GM19351 (cell line): ENCODE measurements around the gene CEP20.

Source experiments
- ATAC-seq: cut with Tn5 transposase; IDR thresholded peaks from one replicate; pipeline ENCODE4 v1.9.1; 2021; ENCODE audit warnings: mild to moderate bottlenecking, moderate library complexity; ENCODE audit not compliant: unreplicated experiment

The CEP20 gene

DNA sequence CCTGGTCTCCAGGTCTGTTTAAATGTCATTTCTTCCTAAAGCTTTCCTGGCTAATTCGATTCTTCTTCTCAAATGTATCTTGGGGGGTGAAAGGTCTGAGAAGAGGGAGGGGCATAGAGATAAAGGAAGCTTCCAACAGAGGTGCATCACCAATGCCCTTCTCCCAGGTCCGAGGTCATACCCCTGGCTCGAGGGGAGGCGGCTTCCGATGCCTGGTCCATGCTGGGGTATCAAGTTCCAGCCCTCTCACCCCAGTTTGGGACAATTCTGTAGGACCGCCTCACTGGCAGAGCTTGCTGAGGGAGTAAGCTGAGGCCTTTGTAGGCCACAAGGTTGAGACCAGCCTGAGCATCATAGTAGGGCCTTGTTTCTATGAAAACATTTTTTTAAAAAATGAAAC is 10.3 kb upstream of the CEP20 start:
- ATAC-seq = no peak

DNA sequence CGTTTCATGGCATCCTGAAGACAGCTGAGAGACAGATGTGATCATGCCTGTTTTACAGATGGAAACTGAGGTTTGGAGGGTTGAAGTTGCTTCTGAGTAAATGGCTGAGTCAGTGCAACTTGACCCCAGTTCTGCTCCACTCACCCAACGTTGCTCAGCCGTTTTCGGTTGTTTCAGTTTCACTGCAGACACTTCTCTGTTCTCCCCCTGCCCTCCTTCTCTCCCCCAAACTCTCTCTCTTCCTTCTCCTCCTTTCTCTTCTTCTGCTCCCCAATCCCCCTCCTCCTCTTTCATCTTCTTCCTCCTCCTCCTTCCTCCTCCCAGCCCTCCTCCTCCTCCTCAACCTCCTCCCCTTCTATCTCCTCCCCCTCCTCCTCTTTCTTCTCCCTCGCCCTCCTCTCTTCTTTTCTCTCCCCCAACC is 9.4 kb upstream of the CEP20 start:
- ATAC-seq = peak; percentile 63

DNA sequence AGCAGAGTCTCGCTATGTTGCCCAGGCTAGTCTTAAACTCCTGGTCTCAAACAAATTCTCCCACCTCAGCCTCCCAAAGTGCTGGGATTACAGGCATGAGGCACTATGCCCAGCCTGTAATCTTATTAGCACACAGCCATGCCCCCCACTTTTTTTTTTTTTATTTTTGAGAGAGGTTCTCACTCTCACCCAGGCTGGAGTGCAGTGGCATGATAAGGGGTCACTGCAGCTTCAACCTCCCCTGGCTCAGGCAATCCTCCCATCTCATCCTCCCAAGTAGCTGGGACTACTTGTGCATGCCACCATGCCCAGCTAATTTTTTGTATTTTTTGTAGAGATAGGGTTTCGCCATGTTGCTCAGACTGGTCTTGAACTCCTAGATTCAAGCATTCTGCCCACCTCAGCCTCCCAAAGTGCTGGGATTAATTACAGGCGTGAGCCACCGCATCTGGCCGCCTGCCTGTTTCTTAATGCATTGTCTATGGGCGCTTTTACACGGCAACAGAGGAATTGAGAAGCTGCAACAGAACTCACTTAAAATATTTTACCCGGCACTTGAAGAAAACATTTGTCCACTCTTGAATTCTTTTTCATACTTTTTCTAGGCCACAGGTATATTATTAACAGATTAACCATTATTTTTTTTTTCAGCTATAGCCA is 8.8 kb upstream of the CEP20 start:
- ATAC-seq = no peak

DNA sequence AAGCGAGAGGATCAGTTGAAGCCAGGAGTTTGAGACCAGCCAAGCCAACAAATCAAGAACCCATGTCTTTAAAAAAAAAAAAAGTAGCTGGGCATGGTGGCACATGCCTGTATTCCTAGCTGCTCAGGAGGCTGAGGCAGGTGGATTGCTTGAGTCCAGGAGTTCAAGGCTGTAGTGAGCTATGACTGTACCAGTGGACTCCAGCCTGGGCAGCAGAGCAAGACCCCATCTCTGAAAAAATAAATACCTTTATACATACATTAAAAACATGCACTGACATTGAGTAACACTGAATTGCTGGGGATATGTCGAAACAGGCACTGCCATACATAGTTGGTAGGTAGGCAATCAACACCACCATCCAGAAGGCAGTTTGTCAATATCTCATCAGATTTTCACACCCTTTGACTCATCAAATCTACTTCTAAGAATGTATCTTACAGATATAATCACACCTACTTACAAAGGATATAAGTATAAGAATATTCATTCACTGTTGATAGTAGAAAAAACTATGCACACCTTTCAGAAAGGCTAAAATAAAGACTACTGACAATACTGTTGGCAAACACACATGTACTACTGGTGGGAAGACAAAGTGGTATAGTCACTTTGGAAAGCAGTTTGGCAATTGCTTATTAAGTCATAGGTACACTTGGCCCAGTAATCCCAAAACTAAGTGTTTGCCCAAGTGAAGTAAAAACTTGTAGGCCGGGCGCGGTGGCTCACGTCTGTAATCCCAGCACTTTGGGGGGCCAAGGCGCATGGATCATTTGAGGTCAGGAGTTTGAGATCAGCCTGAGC is 6.4 kb upstream of the CEP20 start:
- ATAC-seq = no peak

DNA sequence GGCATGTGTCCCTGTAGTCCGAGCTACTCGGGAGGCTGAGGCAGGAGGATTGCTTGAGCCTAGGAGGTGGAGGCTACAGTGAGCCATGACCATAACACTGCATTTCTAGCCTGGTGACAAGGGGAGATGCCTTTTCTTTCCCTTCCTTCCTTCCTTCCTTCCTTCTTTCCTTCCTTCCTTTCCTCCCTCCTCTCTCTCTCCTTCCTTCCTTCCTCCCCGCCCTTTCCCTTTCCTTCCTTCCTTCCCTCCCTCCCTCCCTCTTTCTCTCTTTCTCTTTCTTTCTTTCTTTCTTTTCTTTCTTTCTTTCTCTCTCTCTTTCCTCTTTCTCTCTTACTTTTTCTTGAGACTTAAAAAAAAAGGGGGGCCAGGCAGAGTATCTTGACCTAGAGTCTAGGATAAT is 3.1 kb upstream of the CEP20 start:
- no peak for ATAC-seq

DNA sequence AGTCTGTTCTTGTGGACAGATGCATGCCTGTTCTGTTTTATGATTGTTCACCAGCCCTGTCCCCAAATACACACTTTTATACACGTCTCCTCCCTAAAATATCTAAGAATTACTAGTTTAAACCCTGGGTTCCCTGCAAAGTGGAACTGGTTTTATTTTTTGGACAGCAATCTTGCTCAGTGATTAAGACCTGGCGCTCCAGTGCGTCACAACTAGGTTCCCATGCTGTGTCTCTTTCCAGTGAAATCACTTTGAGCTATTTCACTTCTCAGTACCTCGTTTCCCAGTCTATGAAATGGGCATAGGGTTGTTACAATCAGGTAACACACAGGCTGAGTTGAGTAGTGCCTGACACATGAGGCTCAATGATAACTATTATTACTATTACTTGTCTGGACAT is 1.1 kb downstream of the CEP20 start:
- no peak for ATAC-seq

DNA sequence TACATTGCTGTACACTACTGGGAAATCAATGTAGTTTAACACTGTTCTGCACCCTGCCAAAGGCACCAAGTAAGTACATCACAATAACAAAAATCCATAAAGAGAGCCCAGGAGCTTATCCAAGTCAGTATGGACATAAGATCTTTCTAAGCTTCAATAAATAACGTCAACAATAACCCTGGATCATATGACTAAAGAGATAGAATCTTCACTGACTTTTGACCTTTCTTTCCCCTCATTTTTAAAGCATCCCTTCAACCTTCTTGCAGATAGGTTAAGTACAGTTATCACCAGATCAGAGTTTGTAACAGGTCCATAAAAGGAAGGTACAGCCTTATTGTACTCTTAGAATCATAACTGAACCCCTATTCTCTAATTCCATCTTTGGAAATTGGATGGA is 2.3 kb downstream of the CEP20 start:
- ATAC-seq = no peak

DNA sequence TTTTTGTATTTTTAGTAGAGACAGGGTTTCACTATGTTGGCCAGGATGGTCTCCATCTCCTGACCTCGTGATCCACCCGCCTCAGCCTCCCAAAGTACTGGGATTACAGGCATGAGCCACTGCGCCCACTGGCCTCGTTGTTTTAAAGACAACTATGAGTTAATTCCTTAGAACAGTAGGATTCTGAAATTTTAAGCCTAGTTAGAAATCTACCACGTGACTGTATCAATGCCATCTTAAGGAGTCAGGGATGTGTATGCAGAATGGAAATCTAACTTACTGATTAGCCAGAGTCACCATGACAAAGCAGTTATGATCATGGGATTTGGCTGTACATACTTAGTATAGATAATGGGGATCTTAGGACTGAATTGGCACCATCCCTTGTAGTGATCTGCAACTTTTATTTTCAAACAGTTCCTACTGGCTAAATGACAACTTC is 2.8 kb downstream of the CEP20 start:
- ATAC-seq = no peak

DNA sequence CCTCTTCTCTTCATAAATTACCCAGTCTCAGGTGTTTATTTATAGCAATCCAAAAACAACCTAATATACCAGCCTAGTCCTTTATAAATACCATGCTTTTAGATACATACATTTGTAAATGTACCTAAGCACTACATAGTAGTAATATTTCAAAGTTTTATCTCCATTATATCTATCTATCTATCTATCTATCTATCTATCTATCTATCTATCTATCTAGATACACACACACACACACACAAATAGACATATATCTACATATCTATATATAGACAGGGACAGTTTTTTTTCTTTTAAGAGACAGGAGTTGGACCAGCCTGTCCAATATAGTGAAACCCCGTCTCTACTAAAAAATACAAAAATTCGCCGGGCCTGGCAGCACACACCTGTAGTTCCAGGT is 5.8 kb downstream of the CEP20 start:
- ATAC-seq = no peak

DNA sequence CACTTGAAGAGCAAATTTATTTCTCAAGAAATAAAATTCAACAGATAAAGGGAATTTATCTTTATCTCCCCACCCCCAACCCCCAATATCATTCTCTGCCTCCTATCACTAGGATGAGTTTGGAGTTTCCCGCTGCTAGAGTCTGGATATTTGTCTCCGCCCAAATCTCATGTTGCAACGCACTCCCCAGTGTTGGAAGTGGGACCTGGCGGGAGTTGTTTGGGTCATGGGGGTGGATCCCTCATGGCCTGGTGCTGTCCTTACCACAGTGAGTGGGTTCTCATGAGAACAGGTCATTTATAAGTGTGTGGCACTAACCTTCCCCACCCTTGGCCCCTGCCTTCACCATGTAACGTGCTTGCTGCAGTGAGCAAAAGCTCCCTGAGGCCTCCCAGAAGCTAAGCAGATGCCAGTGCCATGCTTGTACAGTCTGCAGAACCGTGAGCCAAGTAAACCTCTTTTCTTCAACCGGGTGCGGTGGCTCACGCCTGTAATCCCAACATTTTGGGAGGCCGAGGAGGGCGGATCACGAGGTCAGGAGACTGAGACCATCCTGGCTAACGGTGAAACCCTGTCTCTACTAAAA is 6.5 kb downstream of the CEP20 start:
- no peak for ATAC-seq

DNA sequence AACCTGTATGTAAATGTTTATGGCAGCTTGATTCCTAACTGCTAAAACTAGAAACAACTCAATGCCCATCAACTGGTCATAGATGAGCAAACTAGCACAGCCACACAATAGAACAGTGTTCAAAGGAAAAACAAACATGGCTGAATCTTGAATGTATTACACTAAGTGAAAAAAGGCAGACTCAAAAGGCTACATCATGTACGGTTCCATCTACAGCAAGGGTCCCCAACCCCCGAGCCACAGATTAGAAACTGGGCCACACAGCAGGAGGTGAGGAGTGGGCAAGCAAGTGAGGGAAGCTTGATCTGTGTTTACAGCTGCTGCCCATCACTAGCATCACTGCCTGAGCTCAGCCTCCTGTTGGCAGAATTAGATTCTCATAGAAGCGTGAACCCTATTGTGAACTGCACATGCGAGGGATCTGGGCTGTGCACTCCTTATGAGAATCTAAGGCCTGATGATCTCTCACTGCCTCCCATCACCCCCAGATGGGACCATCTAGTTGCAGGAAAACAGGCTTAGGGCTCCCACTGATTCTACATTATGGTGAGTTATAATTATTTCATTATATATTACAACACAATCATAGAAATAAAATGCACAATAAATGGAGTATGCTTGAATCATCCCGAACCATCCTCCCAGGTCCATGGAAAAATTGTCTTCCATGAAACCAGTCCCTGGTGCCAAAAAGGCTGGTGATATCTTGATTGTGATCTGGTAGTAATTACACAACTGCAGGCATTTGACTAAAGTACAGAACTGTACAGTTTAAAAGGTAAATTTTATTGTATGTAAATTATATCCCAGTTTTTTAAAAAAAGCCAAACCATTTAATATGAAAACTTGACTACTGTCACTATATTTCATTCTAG is 7.7 kb downstream of the CEP20 start:
- ATAC-seq = no peak

DNA sequence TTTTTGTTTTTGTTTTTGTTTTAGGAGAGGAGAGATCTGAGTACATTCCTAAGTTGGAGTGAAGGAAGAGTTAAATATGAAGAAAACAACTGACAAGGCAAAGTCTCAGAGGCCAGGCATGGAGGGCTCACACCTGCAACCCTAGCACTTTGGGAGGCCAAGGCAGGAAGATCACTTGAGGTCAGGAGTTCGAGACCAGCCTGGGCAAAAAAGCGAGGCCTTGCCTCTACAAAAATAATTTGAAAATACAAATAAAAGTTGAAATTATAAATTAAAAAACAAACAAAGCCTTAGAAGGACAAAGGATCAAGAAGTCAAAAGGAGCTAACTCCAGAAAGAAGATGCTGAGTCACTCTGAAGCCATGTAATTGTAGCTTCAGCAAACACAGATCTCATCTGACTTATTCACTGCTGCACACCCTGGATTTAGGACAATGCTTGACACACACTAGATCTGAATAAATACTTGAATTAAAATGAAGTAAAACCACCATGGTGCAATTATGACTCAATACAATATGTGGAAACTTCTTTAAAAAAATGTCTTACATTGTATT is 9.1 kb downstream of the CEP20 start:
- no peak for ATAC-seq

DNA sequence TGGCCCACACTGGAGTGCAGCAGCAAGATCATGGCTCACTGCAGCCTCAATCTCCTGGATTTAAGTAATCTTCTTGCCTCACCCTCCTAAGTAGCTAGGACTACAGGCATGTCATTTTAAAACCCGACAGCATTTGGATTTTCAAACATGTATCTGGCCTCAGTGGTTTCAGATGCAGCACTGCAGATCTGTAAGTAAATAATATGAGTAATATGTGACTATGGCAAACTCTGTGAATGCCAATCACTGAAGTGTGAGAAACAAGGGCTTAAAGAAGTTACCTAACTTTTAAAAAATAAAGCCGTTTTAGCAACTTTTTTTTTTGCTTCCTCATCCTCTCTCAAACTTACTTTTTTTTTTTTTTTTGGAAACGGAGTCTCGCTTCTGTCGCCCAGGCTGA is 11.9 kb downstream of the CEP20 start:
- ATAC-seq = no peak

DNA sequence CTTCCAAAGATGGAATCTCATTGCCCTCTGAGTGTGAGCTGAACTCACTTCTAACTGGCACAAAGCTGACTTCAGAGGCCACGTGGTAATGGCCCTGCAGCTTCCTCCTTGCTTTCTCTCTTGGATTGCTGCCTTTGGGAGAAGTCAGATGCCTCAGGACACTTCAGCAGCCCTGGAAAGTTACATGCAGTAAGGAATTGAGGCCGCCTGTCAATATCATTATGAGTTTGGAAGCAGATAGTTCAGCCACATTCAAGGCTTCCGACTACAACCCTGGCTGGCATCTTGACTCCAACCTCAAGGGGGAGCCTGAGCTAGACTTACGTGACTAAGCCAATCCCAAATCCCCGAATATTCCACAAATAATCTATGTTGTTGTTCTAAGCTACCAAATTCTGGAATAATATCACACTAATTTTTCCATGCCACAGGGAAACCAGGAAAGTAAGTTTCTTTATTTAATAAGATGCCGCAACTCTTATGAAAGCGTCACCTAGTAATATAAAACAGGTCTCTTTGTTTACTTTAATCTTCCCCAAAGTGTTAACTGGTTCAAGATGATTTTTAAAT is 13.6 kb downstream of the CEP20 start:
- ATAC-seq = no peak

DNA sequence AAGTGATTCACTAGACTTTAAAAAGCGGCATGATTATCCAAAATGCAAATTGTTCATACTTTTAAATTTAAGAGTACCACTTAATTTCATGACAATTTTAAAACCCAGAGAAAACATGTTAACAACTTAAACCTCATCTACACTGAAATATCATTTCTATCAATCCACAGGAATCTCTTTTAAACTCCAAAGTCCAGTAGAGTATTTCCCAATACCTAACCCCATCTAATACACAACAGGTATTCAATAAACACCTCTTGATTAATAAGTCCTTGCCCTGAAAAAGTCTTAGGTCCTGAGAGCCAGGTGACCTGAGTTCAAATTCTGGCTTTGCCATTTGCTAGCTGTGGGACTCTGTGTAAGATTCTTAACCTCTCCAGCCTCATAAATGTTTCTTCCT is 14.7 kb downstream of the CEP20 start:
- no peak for ATAC-seq

DNA sequence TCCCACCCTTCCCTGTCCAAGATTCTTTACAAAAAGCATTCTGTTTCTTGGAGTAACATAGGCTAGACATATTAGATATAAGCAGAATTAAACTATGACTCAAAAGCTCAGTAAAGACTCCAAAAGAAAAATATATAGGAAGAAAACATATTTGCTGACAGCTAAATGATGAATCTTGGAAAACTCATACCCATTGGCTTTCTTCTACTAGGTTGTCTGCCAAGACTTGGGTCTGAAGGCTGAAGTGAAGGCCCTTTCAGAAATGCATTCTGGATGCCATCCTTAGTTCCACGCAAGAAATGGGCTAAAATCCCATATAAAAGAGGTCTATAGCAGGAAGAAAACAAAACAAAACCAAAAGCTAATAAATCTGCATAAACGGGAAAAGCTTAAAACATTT is 15.1 kb downstream of the CEP20 start:
- ATAC-seq = no peak

DNA sequence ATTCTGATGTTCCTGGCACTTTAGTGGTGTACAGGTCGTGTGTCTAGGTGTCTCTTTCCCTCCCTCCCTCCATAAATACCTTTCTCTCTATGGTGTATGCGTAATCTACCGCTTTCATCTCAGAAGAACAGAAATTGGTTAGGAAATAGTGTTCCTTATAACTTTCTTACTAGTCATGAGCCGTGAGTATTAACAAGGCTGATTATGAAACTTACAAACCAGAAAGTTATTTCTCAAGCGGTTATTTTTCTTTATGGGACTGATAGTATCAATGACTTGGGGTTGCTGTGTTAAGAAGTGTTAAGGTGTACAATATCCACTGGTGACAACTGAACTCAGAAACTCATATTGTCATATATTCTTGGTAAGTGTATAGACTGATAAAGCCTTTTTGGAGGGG is 18.4 kb downstream of the CEP20 start:
- ATAC-seq = no peak

DNA sequence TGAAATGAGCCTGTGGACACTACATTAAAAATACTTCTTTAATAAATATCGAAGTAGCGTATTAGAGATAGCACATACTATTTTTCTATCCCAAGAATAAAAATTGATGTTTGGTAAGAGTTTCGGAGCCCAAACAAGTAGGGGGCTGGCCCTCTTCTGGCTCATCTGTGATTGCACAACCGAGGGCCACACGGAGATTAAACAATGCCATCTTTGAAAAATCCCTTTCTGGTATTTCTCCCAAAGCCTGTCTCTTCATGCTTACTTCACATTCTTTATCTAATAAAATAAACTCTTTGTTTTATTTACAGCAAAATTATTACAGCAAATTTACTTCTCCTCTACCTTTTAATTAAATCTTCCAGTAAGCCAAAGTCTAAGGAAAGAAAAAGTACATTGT is 22.0 kb downstream of the CEP20 start:
- ATAC-seq = no peak

DNA sequence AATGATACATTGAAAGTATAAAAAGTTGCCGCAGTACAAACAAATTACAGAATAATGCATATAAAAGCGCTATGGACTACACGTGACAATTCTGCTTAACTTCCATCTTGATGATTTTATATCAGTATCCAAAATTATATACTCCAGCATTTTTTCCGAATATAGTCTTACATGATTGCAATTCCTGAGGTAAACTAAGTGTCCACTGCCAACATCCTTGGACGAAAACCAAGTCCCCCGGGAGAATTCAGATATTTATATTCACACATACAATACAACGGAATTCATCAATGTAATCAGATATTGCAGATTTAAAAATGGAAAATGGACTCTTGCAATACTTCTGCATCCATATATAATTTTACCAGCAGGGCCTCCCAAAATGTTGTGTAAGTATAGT is 22.7 kb downstream of the CEP20 start:
- no peak for ATAC-seq

DNA sequence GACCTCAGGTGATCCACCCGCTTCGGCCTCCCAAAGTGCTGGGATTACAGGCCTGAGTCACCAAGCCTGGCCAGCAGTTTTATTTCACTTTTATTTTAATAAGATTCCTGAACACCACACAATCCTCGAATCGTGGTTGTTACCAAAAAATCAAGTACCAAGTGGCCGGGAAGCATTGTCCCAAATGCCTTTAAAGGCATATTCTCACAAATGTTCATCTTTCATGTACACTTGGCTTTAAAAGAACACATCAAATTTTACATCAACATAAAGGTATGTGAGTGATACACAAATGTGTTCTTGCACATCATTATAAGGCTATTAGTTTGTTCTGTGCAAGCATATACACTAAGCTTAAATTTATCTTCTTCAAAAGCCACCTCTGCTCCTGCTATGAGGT is 23.5 kb downstream of the CEP20 start:
- no peak for ATAC-seq

DNA sequence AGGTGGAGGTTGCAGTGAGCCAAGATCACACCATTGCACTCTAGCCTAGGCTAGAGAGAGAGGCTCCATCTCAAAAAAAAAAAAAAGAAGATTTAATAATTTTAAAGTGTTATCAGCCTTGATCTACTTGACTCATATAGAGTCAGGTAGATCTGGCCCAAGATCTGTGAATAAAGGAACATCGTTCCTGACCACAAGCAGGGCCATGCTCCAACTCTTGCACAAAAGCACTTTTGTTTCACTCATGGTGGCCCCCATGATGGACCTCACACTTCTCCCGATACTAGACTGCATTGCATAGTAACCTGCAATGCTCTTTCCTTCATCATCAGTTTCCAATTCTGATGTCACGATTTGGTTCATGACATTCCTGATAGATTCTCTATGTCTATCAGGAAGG is 26.4 kb downstream of the CEP20 start:
- no peak for ATAC-seq
